T-helper 2 cell (primary cell): ENCODE data around the gene MTO1.
"Not testable (repeated sequence)": the region's sequence is repeated elsewhere in the genome, so short reads cannot be mapped to it uniquely, and the experiment has no call there.

Experiments used
- DNase-seq, 5 experiments: peaks; one replicate each; pipeline versions ENCODE4 v3.0.0 to v3.0.0-alpha.2; 2012 to 2022

MTO1 gene

DNA sequence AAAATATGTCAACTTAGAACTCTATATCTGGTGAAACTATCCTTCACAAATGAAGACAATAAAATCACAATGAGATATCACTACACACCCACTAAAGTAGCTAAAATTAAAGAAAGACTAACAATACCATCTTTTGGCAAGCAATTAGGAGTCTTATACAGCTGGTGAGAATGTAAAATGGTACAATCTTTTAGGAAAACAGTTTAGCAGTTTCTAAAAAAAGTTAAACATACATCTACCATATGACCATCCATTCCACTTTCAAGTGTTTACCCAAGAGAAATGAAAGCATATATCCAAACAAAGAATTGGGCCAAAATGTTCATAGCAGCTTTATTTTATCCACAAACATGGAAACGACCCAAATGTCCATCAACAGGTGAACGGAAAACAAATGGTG is 73.1 kb downstream of the MTO1 start:
- DNase-seq: no peak

GRCh38 chr6:73537677-73538076 is 76.1 kb downstream of the MTO1 start:
- no peak for DNase-seq

DNA sequence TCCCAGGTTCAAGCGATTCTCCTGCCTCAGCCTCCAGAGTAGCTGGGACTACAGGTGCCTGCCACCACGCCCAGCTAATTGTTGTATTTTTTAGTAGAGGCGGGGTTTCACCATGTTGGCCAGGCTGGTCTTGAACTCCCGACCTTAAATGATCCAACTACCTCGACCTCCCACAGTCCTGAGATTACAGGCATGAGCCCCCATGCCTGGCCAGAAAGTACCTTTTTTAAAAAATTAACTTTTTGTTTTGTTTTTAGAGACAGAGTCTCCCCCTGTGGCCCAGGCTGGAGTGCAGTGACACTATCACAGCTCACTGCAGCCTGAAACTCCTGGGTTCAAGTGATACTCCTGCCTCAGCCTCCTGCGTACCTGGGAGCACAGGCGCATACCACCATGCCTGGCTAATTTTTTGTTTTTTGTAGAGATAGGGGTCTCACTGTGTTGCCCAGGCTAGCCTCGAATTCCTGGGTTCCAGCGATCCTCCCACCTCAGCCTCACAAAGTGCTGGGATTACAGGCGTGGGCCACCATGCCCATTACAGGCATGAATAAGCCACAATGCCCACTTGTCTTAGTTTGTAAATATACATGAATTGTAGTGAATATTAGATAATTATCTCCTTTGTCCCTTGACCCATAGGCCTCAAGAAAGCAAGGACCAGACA is 76.7 kb downstream of the MTO1 start:
- no peak for DNase-seq

DNA sequence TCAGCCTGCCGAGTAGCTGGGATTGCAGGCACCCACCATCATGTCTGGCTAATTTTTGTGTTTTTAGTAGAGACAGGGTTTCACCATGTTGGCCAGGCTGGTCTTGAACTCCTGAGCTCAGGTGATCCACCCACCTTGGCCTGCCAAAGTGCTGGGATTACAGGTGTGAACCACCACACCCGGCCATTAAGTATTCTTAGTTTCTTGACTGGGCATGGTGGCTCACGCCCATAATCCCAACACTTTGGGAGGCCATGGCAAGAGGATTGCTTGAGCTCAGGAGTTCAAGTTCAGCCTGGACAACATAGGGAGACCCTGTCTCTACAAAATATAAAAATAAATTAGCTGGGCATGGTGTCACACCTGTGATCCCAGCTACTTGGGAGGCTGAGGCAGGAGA is 80.9 kb downstream of the MTO1 start:
- not testable (repeated sequence) for DNase-seq

DNA sequence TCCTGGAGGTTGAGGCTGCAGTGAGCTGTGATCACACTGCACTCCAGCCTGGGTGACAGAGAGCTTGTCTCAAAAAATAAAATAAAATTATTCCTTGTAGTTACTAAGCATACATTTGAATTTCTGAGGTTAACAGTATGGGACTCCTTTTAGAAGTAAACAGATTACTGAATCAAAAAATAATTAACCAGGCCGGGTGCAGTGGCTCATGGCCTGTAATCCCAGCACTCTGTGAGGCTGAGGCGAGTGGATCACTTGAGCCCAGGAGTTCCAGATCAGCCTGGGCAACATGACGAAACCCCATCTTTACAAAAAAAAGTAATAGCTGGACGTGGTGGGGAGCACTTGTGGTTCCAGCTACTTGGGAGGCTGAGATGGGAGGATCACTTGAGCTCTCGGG is 81.4 kb downstream of the MTO1 start:
- no peak for DNase-seq

DNA sequence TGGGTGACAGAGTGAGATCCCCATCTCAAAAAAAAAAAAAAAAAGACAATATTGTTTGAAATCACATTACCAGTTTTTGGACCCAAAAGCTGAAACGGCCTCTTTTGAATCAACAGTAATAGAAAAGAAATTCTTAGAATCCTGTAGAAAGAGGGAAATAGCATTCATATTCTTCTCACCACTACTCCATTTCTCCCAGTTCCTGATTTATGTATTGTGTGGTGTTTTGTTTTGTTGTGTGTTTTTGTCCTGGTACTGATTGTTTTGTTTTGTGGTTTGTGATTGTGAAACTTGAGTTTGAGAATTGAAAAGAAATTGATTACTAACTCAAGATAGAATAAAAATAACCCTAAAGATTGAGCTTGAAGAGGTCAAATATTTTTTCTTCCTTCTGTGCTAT is 85.5 kb downstream of the MTO1 start:
- no peak for DNase-seq

- no peak for DNase-seq
Observed at GRCh38 chr6:73548458-73549446, 87.2 kb downstream of the MTO1 start.

DNA sequence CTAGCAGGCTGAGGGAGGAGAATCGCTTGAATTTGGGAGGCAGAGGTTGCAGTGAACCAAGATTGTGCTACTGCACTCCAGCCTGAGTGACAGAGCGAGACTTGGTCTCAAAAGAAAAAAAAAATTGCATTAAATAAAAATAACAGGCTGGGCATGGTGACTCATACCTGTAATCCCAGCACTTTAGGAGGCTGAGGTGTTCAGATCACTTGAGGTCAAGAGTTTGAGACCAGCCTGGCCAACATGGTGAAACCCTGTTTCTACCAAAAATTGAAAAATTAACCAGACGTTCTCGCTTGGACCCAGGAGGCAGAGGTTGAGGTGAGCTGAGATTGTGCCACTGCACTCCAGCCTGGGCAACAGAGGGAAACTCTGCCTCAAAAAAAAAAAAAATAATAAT is 89.6 kb downstream of the MTO1 start:
- not testable (repeated sequence) for DNase-seq

DNA sequence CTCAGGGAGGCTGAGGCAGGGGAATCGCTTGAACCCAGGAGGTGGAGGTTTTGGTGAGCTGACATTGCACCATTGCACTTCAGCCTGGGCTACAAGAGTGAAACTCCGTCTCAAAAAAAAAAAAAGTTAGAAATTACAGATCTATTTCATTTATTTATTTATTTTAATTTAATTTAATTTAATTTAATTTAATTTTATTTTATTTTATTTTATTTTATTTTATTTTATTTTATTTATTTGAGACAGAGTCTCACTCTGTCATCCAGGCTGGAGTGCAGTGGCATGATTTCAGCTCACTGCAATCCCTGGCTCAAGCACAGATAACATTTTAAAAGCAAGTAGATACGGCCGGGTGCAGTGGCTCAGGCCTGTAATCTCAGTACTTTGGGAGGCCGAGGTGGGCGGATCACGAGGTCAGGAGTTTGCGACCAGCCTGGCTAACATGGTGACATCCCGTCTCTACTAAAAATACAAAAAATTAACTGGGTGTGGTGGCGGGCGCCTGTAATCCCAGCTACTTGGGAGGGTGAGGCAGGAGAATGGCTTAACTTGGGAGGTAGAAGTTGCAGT is 93.9 kb downstream of the MTO1 start:
- DNase-seq: not testable (repeated sequence)

DNA sequence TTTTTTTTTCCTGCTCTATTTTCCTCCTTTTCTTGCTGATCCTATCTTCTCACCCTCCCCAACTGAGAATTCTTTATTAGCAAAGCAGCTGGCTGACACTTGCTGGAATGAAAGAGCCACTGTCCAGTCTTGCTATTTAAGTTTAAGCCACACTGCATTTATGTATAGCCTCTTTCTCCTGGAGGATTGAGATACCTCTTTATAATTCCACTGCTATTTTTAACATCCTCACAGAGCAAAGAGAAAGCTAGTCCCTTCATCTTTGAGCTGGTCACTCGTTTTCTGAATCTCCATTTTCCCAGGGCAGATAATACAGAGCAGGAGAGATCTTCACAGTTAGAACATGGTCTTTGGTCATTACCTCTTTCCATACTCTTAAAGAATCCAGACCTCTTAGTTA is 95.3 kb downstream of the MTO1 start:
- DNase-seq: no peak
